ENCODE measurements around the gene PEG3. TPM values are rescaled to one million over a fixed set of nuclear protein-coding genes. Genes with fewer than 3 reads are reported as not detected.

Gene PEG3
- total and polyA plus RNA-seq, 2 of the 13 experiments (the other 11 are each of a cell fraction or from before 2014, with no cell fraction given): 217 to 394 TPM

GRCh38 chr19:56838909-56839651 lies 1.4 kb downstream of the PEG3 start (continued):
- TF ChIP-seq RBM22 (optimal IDR thresholded peaks at IDR 0.05; ENCODE audit: low read length) (peak; percentile 86), KLF15 (CRISPR knock-in tag; IDR thresholded peaks at IDR 0.05; ENCODE audit: borderline replicate concordance) (0 out of 2 replicates have a peak, but pooled peaks have one; percentile 51), AKAP8 (CRISPR knock-in tag; IDR thresholded peaks at IDR 0.05) (peak; percentile 100), ZNF776 (CRISPR knock-in tag; IDR thresholded peaks at IDR 0.05) (0 out of 2 replicates have a peak, but pooled peaks have one; percentile 45), POLR2A (IDR thresholded peaks at IDR 0.05; ENCODE audit: insufficient read depth in 1 of 2, low read depth in 2 of 2, low read length in 2 of 2) (peak; percentile 40 to 75), HOXA3 (CRISPR knock-in tag; IDR thresholded peaks at IDR 0.05) (peak; percentile 76), ZNF333 (CRISPR knock-in tag; IDR thresholded peaks at IDR 0.05; ENCODE audit: borderline replicate concordance) (0 out of 2 replicates have a peak, but pooled peaks have one; percentile 45), ZNF44 (CRISPR knock-in tag; IDR thresholded peaks at IDR 0.05) (0 out of 2 replicates have a peak, but pooled peaks have one; percentile 22), ZNF567 (CRISPR knock-in tag; IDR thresholded peaks at IDR 0.05; ENCODE audit: borderline replicate concordance) (0 out of 2 replicates have a peak, but pooled peaks have one; percentile 63), HNRNPH1 (optimal IDR thresholded peaks at IDR 0.05; ENCODE audit: low read depth, low read length) (peak; percentile 61), ZNF570 (CRISPR knock-in tag; IDR thresholded peaks at IDR 0.05; ENCODE audit: borderline replicate concordance) (no peak), NFYB (CRISPR knock-in tag; IDR thresholded peaks at IDR 0.05) (peak; percentile 77), HNRNPL (IDR thresholded peaks at IDR 0.05; ENCODE audit: low read depth, low read length) (peak; percentile 76), SP4 (CRISPR knock-in tag; IDR thresholded peaks at IDR 0.05) (peak; percentile 68)
- TF ChIP-seq, protein P1, sequence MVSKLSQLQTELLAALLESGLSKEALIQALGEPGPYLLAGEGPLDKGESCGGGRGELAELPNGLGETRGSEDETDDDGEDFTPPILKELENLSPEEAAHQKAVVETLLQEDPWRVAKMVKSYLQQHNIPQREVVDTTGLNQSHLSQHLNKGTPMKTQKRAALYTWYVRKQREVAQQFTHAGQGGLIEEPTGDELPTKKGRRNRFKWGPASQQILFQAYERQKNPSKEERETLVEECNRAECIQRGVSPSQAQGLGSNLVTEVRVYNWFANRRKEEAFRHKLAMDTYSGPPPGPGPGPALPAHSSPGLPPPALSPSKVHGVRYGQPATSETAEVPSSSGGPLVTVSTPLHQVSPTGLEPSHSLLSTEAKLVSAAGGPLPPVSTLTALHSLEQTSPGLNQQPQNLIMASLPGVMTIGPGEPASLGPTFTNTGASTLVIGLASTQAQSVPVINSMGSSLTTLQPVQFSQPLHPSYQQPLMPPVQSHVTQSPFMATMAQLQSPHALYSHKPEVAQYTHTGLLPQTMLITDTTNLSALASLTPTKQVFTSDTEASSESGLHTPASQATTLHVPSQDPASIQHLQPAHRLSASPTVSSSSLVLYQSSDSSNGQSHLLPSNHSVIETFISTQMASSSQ (IDR thresholded peaks at IDR 0.05; ENCODE audit: low read depth): no peak
- TF ChIP-seq, protein P1 (CRISPR knock-in tag; IDR thresholded peaks at IDR 0.05; ENCODE audit: borderline replicate concordance): 0 out of 2 replicates have a peak, but pooled peaks have one; percentile 12
- TF ChIP-seq, protein P2, sequence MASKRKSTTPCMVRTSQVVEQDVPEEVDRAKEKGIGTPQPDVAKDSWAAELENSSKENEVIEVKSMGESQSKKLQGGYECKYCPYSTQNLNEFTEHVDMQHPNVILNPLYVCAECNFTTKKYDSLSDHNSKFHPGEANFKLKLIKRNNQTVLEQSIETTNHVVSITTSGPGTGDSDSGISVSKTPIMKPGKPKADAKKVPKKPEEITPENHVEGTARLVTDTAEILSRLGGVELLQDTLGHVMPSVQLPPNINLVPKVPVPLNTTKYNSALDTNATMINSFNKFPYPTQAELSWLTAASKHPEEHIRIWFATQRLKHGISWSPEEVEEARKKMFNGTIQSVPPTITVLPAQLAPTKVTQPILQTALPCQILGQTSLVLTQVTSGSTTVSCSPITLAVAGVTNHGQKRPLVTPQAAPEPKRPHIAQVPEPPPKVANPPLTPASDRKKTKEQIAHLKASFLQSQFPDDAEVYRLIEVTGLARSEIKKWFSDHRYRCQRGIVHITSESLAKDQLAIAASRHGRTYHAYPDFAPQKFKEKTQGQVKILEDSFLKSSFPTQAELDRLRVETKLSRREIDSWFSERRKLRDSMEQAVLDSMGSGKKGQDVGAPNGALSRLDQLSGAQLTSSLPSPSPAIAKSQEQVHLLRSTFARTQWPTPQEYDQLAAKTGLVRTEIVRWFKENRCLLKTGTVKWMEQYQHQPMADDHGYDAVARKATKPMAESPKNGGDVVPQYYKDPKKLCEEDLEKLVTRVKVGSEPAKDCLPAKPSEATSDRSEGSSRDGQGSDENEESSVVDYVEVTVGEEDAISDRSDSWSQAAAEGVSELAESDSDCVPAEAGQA (IDR thresholded peaks at IDR 0.05; ENCODE audit: low read depth): peak; percentile 84
- TF ChIP-seq, protein P2 (CRISPR knock-in tag; IDR thresholded peaks at IDR 0.05; ENCODE audit: borderline replicate concordance): no peak
- TF ChIP-seq, protein P3, sequence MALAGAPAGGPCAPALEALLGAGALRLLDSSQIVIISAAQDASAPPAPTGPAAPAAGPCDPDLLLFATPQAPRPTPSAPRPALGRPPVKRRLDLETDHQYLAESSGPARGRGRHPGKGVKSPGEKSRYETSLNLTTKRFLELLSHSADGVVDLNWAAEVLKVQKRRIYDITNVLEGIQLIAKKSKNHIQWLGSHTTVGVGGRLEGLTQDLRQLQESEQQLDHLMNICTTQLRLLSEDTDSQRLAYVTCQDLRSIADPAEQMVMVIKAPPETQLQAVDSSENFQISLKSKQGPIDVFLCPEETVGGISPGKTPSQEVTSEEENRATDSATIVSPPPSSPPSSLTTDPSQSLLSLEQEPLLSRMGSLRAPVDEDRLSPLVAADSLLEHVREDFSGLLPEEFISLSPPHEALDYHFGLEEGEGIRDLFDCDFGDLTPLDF (CRISPR knock-in tag; IDR thresholded peaks at IDR 0.05): peak; percentile 73

All from HepG2 (cell line).